Thoracic aorta (tissue), 2 donors: Measurements from ENCODE around the gene OCIAD1. TPM values are rescaled to one million over a fixed set of nuclear protein-coding genes. Genes with fewer than 3 reads are reported as not detected.
"Not testable (repeated sequence)": the region's sequence is repeated elsewhere in the genome, so short reads cannot be mapped to it uniquely, and the experiment has no call there.

Experiments used
- ATAC-seq: fragments of 150-250 bp; one replicate; pipeline ENCODE4 v1.8.0; 2017; ENCODE audit warnings: low read depth; ENCODE audit not compliant: insufficient number of reproducible peaks, low FRiP score
- DNase-seq: peaks from one replicate; pipeline ENCODE4 v3.0.0-alpha.2; 2020; ENCODE audit warnings: low spot score
- H3K27ac ChIP-seq, 2 donors: fragments of 200-600 bp; sonication (generic); 1 replicate in 1 of 2; 2 replicates in 1 of 2; pipeline ENCODE4 v1.5.1; 2016; ENCODE audit warnings: mild to moderate bottlenecking in 2 of 2, moderate library complexity in 2 of 2
- H3K27me3 ChIP-seq: fragments of 200-600 bp; sonication (generic); replicated peaks from 2 replicates; pipeline ENCODE4 v1.6.0; 2016; ENCODE audit warnings: mild to moderate bottlenecking; ENCODE audit not compliant: insufficient read depth
- H3K36me3 ChIP-seq: fragments of 200-600 bp; sonication (generic); one replicate; pipeline ENCODE4 v1.5.1; 2016
- H3K4me1 ChIP-seq, 2 donors: fragments of 200-600 bp; sonication (generic); 1 replicate in 1 of 2; 2 replicates in 1 of 2; pipeline versions ENCODE4 v1.5.1 to v1.6.0; 2016; ENCODE audit warnings: low read depth in 2 of 2, mild to moderate bottlenecking in 1 of 2; ENCODE audit not compliant: control insufficient read depth in 1 of 2
- H3K4me3 ChIP-seq: fragments of 200-600 bp; sonication (generic); 2 replicates; pipeline ENCODE4 v1.5.1; 2016; ENCODE audit warnings: mild to moderate bottlenecking
- H3K9me3 ChIP-seq: fragments of 200-600 bp; sonication (generic); 2 replicates; pipeline ENCODE4 v1.5.1; 2016
- CTCF ChIP-seq: fragments of 200-600 bp; sonication (generic); IDR thresholded peaks from one replicate; pipeline ENCODE4 v1.5.1; 2019; ENCODE audit warnings: antibody characterized with exemption
- total RNA-seq, 2 donors: library from RNA; depleted of rRNA; stranded (reverse); fragments of >200 nt; gene quantifications; one replicate each; pipeline versions ENCODE4 v1.1.0 to v1.2.3, GENCODE V29; 2016

The OCIAD1 gene
- total RNA-seq, 2 donors from 2014 or later = 81.2 to 120 TPM

DNA sequence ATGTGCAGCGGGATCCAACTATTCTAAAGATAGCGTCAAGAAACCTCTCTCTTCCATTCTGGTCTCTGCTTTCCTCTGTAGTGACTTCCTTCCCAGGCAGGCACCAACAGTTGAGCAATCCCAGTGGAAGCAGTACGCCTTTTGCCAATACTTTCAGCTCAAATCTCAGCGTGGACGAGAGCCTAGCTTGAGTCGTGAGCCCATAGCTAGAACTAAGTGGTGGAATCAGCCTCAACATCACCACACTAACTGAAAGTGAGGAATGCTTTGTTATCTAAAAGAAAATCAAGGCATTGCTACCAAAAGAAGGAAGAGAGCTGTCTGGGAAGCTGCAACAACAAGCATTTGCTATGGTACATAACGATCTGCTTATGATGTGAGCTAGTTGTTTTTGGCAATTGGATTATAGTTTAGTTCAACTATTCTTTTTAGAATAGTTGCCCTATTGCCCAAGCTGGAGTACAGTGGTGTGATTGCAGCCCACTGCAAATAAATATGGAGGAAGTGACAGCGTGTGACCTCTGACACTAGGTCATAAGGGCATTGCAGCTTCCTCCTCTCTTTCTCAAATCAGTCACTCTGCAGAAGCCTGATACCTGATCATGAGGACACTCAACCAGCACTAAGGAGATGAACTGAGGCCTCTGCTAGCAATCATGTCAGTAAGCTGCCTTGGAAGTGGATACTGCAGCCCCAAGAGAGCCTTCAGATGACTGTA lies 26.1 kb upstream of the OCIAD1 start:
- ATAC-seq (no peak), DNase-seq (peak; percentile 12)
- Histone ChIP-seq H3K27me3 (no peaks in the 10 kb centered on the region), H3K36me3 (no peaks in the 10 kb centered on the region), H3K4me3 (peak overlapping the region; percentile 43), H3K27ac (peak overlapping the region; percentile 58 to 59), H3K4me1 (peaks cover 36 to 41% of the 10 kb centered on the region in 2 donors), H3K9me3 (no peaks in the 10 kb centered on the region)
- TF ChIP-seq CTCF = no peak

- no peaks in the 10 kb centered on the region for H3K27me3 ChIP-seq
- no peak for TF ChIP-seq CTCF
These were observed 18.0 kb upstream of the OCIAD1 start for GRCh38 chr4:48812866-48813265.

DNA sequence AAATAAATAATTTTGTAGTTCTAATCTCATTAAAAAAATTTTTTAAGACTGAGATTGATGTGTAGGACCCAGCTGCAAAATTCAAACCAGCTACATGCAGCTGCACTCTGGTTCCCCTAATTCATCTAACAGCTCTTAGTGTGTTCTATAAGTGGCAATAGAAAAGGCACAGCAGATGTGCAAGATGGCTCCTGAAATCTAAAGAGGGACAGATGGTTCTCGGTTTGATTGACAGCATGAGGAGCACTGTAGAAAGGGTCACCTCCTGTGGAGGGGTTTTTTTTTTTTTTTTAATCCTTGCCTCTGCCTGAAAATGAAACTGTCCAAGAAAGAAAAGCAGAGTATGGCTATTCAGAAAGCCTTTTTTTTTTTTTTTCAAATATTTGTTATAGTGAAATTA lies 16.9 kb upstream of the OCIAD1 start:
- no peak overlapping the region for H3K27ac ChIP-seq
- H3K27me3 ChIP-seq = no peaks in the 10 kb centered on the region
- ATAC-seq = no peak
- TF ChIP-seq CTCF = no peak
- no peaks in the 10 kb centered on the region for H3K9me3 ChIP-seq
- H3K36me3 ChIP-seq = no peaks in the 10 kb centered on the region
- no peak overlapping the region for H3K4me3 ChIP-seq
- no peak for DNase-seq
- H3K4me1 ChIP-seq = no peaks in the 10 kb centered on the region

More at GRCh38 chr4:48812866-48813265, 18.0 kb upstream of the OCIAD1 start:
- Histone ChIP-seq H3K9me3 (no peaks in the 10 kb centered on the region), H3K27ac (no peak overlapping the region), H3K4me3 (no peak overlapping the region), H3K36me3 (no peaks in the 10 kb centered on the region), H3K4me1 (no peaks in the 10 kb centered on the region)
- DNase-seq (no peak), ATAC-seq (no peak)

DNA sequence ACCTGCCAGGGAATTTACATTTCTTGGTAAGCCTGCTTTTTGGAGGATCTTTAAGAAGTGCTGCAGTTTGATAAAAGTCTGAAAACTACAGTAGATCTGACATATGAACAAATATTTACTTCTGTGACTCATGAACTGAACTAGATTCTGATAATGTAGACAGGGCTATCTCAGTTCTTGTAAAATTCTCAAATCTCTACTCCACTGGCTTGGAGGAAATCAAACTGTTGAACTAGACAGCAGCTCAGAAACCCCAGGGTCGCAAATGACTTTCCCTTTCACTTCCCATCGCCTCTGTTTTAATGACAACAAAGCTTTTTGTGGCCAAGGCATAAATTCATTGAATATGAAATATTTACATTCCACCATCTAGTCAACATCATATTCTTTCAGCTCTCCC lies 15.4 kb upstream of the OCIAD1 start:
- DNase-seq = no peak
- no peaks in the 10 kb centered on the region for H3K27me3 ChIP-seq
- ATAC-seq = no peak
- H3K27ac ChIP-seq = no peak overlapping the region
- TF ChIP-seq CTCF = no peak
- no peak overlapping the region for H3K4me3 ChIP-seq
- H3K36me3 ChIP-seq = no peaks in the 10 kb centered on the region
- no peaks in the 10 kb centered on the region for H3K4me1 ChIP-seq
- no peaks in the 10 kb centered on the region for H3K9me3 ChIP-seq

GRCh38 chr4:48816297-48816696 lies 14.6 kb upstream of the OCIAD1 start:
- H3K27me3 ChIP-seq, H3K36me3 ChIP-seq, H3K4me3 ChIP-seq, H3K9me3 ChIP-seq, ATAC-seq, H3K4me1 ChIP-seq, H3K27ac ChIP-seq, DNase-seq: not testable (repeated sequence)

GRCh38 chr4:48816971-48817370 lies 13.9 kb upstream of the OCIAD1 start:
- Histone ChIP-seq H3K4me3 (no peak overlapping the region), H3K36me3 (no peaks in the 10 kb centered on the region), H3K4me1 (no peaks in the 10 kb centered on the region), H3K9me3 (no peaks in the 10 kb centered on the region), H3K27ac (no peak overlapping the region), H3K27me3 (no peaks in the 10 kb centered on the region)
- no peak for ATAC-seq
- no peak for DNase-seq
- TF ChIP-seq CTCF = no peak

DNA sequence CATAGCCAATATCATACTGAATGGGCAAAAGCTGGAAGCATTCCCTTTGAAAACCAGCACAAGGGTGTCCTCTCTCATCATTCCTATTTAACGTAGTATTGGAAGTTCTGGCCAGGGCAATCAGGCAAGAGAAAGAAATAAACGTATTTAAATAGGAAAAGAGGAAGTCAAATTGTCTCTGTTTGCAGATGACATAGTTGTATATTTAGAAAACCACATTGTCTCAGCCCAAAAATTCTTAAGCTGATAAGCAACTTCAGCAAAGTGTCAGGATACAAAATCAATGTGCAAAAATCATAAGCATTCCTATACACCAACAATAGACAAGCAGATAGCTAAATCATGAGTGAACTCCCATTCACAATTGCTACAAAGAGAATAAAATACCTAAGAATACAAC lies 9.5 kb upstream of the OCIAD1 start:
- not testable (repeated sequence) for H3K36me3 ChIP-seq, H3K27ac ChIP-seq, H3K9me3 ChIP-seq, H3K27me3 ChIP-seq, H3K4me3 ChIP-seq, ATAC-seq, DNase-seq, H3K4me1 ChIP-seq
